Left lung (tissue), 10 donors: ENCODE results near the gene CXCR4. TPM values are rescaled to one million over a fixed set of nuclear protein-coding genes. Genes with fewer than 3 reads are reported as not detected.

ENCODE experiments used
- ATAC-seq: fragments of 200-7000 bp; cut with Tn5 transposase; one replicate; pipeline ENCODE4 v1.9.1; 2020; ENCODE audit warnings: moderate library complexity
- DNase-seq, 4 donors: peaks; one replicate each; pipeline ENCODE4 v3.0.0-alpha.2; 2013 to 2020
- H3K27ac ChIP-seq, 2 donors: fragments of 200-600 bp; sonication (generic) in 1 of 2; one replicate each; pipeline versions ENCODE4 v1.5.0 to v1.8.0; 2020 to 2021
- H3K27me3 ChIP-seq, 2 donors: fragments of 200-600 bp; sonication (generic) in 1 of 2; one replicate each; pipeline versions ENCODE4 v1.5.0 to v1.8.0; 2020 to 2021
- H3K36me3 ChIP-seq, 2 donors: fragments of 200-600 bp; sonication (generic) in 1 of 2; one replicate each; pipeline versions ENCODE4 v1.5.0 to v1.8.0; 2020 to 2021
- H3K4me1 ChIP-seq, 2 donors: fragments of 200-600 bp; one replicate each; pipeline ENCODE4 v1.8.0; 2021
- H3K4me3 ChIP-seq, 2 donors: fragments of 200-600 bp; sonication (generic) in 1 of 2; one replicate each; pipeline versions ENCODE4 v1.5.0 to v1.8.0; 2020 to 2021; ENCODE audit warnings: mild to moderate bottlenecking in 1 of 2
- H3K9me3 ChIP-seq, 2 donors: fragments of 200-600 bp; sonication (generic) in 1 of 2; one replicate each; pipeline versions ENCODE4 v1.5.0 to v1.8.0; 2020 to 2021
- CTCF ChIP-seq, 2 donors: fragments of 200-600 bp; sonication (generic) in 1 of 2; IDR thresholded peaks; one replicate each; pipeline versions ENCODE4 v1.5.0 to v1.8.0; 2021; ENCODE audit warnings: antibody characterized with exemption in 2 of 2
- intact Hi-C, 2 donors: fragments of 100-400 bp; cut with DNase I; formaldehyde crosslinking; loops; one replicate each; pipeline versions ENCODE4 v1.11.2 to v1.14.2; 2022
- polyA plus RNA-seq, 6 donors: library from polyadenylated mRNA; unstranded; fragments of 120-200 nt; gene quantifications; one replicate each; pipeline ENCODE4 v1.2.1, GENCODE V29; 2013; ENCODE audit not compliant: insufficient read length in 6 of 6
- total RNA-seq, 2 donors: library from RNA; stranded (reverse); fragmentation: NEBNext Ultra II Directional; extraction: Animal tissue kit (Norgen Biotek cat#: 25700); gene quantifications; one replicate each; pipeline ENCODE4 v1.2.1, GENCODE V29; 2021
- donor health status: DM: no; HTN: yes; CAD: no.
- donor health status: DM: no; HTN: no; CAD: no.

CXCR4 gene
- total and polyA plus RNA-seq, 8 donors: 21.3 to 67.3 (median 45.9) TPM

DNA sequence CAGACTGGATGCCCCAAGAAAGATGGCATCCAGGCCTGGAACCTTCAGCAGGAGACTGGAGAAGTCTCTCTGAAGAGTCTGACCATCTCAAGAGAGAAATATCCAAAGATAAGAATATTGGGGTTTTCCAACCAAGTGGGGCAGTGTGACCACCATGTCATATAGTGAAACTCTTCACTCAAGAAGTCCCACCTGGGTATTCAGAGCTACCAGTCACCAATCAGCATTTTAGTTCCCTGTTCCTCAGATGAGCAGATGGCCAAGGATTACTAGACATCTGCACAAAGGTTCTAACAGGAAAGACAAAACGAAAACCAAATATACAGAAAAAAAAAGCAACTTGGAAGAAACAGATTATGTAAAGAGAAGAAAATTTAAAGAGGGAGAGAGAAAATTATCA is 38.5 kb upstream of the CXCR4 start:
- intact Hi-C loops: no loop called here
- Histone ChIP-seq H3K4me1 (no peaks in the 10 kb centered on the region), H3K36me3 (no peaks in the 10 kb centered on the region), H3K27me3 (no peaks in the 10 kb centered on the region), H3K9me3 (no peaks in the 10 kb centered on the region), H3K27ac (no peak overlapping the region), H3K4me3 (no peak overlapping the region)
- no peak for TF ChIP-seq CTCF (IDR thresholded peaks at IDR 0.05)
- ATAC-seq (no peak), DNase-seq (no peak)

DNA sequence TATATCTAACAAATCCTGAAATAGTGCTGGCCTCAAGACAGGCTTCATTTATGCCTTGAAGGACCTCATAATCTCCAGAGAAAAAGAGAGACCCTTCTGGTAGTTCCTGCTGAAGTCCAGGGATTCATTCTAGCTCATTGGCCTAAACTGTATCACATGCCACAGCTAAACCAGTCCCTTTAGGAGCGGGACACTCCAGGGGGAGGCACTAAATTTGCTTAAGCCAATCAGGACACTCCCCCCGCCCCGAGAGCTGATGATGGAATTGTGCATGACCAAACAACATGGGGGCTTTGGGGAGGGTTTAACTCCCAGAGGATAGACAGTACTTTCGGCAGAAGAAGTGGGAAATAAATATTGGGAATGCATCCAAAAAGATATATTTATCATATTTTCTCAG is 36.4 kb upstream of the CXCR4 start:
- no peaks in the 10 kb centered on the region for H3K36me3 ChIP-seq
- intact Hi-C loops: no loop called here
- ATAC-seq: no peak

GRCh38 chr2:136151021-136151971 is 33.3 kb upstream of the CXCR4 start:
- Histone ChIP-seq H3K9me3 (no peaks in the 10 kb centered on the region), H3K4me1 (no peaks in the 10 kb centered on the region), H3K4me3 (no peak overlapping the region), H3K27me3 (no peaks in the 10 kb centered on the region), H3K36me3 (no peaks in the 10 kb centered on the region), H3K27ac (no peak overlapping the region)
- intact Hi-C loops: no loop called here
- ATAC-seq: no peak
- TF ChIP-seq CTCF (IDR thresholded peaks at IDR 0.05): no peak
- no peak for DNase-seq

More for the DNA sequence above, 36.4 kb upstream of the CXCR4 start:
- Histone ChIP-seq H3K9me3 (no peaks in the 10 kb centered on the region), H3K4me1 (no peaks in the 10 kb centered on the region), H3K27ac (no peak overlapping the region), H3K27me3 (no peaks in the 10 kb centered on the region), H3K4me3 (no peak overlapping the region)
- no peak for TF ChIP-seq CTCF (IDR thresholded peaks at IDR 0.05)
- DNase-seq: no peak

- Histone ChIP-seq H3K4me3 (no peak overlapping the region), H3K36me3 (no peaks in the 10 kb centered on the region), H3K27ac (no peak overlapping the region), H3K4me1 (no peaks in the 10 kb centered on the region), H3K9me3 (no peaks in the 10 kb centered on the region), H3K27me3 (no peaks in the 10 kb centered on the region)
- DNase-seq (no peak), ATAC-seq (no peak)
- no peak for TF ChIP-seq CTCF (IDR thresholded peaks at IDR 0.05)
- intact Hi-C loops: no loop called here
Measured at GRCh38 chr2:136149011-136149410, 31.1 kb upstream of the CXCR4 start.

DNA sequence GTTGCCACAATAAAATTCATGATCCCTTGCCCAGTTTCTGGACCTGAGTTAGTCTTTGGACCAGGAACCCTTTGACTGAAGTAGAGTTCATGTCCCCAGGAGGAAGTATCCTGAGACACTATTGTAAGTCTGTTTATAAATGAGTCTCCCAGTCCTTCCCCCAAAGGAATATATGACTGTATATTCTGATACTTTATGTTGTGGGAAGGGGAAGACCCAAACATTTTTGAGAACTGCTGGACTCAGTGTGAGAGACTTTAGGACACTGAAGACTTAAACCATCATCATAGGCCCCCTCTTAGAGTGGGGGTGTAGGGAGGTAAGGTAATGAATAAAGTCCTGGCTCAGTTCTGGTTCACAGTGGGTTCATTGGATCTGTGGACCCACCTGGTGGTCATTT is 28.6 kb upstream of the CXCR4 start:
- TF ChIP-seq CTCF (IDR thresholded peaks at IDR 0.05): no peak
- Histone ChIP-seq H3K27me3 (no peaks in the 10 kb centered on the region), H3K36me3 (no peaks in the 10 kb centered on the region), H3K4me3 (no peak overlapping the region), H3K27ac (no peak overlapping the region), H3K4me1 (peaks cover 0 to 10% of the 10 kb centered on the region in 2 donors), H3K9me3 (no peaks in the 10 kb centered on the region)
- no peak for DNase-seq
- intact Hi-C loops: no loop called here
- no peak for ATAC-seq
